Kidney (tissue), 14 donors: Measurements from ENCODE around the gene NRGN. TPM values are rescaled to one million over a fixed set of nuclear protein-coding genes. Genes with fewer than 3 reads are reported as not detected.
A peak's percentile ranks its signal among the peaks of the same experiment; 100 is the strongest.

Experiments used
- DNase-seq, 5 donors: peaks; one replicate each; pipeline ENCODE4 v3.0.0-alpha.2; 2013 to 2020
- FAIRE-seq: peaks from 2 replicates; lab custom pipeline; 2012; peaks lifted over from hg19 to GRCh38; lab: Jason Lieb, UNC
- H3K27ac ChIP-seq, 2 donors: one replicate each; pipeline ENCODE4 v1.7.0; 2013; ENCODE audit warnings: low read depth in 2 of 2, low read length in 2 of 2, inconsistent platforms in 1 of 2
- H3K27me3 ChIP-seq: one replicate; pipeline ENCODE4 v1.7.1; 2013; ENCODE audit warnings: low read length, inconsistent platforms; ENCODE audit not compliant: control insufficient read depth, insufficient read depth
- H3K36me3 ChIP-seq, 3 donors: one replicate each; pipeline versions ENCODE4 v1.7.0 to v1.7.1; 2013; ENCODE audit warnings: low read length in 3 of 3, control low read depth in 1 of 3, inconsistent platforms in 1 of 3; ENCODE audit not compliant: insufficient read depth in 3 of 3, control insufficient read depth in 2 of 3
- H3K4me1 ChIP-seq, 3 donors: one replicate each; pipeline versions ENCODE4 v1.7.0 to v1.7.1; 2013; ENCODE audit warnings: low read length in 3 of 3, inconsistent platforms in 1 of 3, low read depth in 1 of 3; ENCODE audit not compliant: control insufficient read depth in 2 of 3, insufficient read depth in 2 of 3
- H3K4me3 ChIP-seq, 3 donors: one replicate each; pipeline versions ENCODE4 v1.7.0 to v1.8.1; 2013; ENCODE audit warnings: low read length in 3 of 3, control low read depth in 1 of 3, inconsistent platforms in 1 of 3
- H3K9ac ChIP-seq, 3 donors: one replicate each; pipeline versions ENCODE4 v1.7.0 to v1.7.1; 2013; ENCODE audit warnings: low read length in 3 of 3, control low read depth in 1 of 3, inconsistent platforms in 1 of 3
- H3K9me3 ChIP-seq, 3 donors: one replicate each; pipeline versions ENCODE4 v1.7.0 to v1.7.1; 2013; ENCODE audit warnings: low read length in 3 of 3, control low read depth in 1 of 3, inconsistent platforms in 1 of 3; ENCODE audit not compliant: control insufficient read depth in 2 of 3, insufficient read depth in 1 of 3
- CTCF ChIP-seq: IDR thresholded peaks from 3 replicates; pipeline ENCODE4 v1.5.1; 2012; ENCODE audit warnings: mild to moderate bottlenecking, moderate library complexity, borderline replicate concordance; ENCODE audit not compliant: insufficient read depth; ENCODE audit errors: extremely low read depth
- intact Hi-C: fragments of 100-400 bp; cut with DNase I; formaldehyde crosslinking; loops from one replicate; pipeline ENCODE4 v1.11.1; 2022
- polyA plus RNA-seq: library from polyadenylated mRNA; stranded (reverse); fragments of 350-450 nt; fragmentation: Illumina TruSeq; extraction: RNeasy Lipid Tissue Mini Kit (QIAGEN cat#74804); gene quantifications from one replicate; pipeline ENCODE4 v1.2.3, GENCODE V29; 2014; ENCODE audit warnings: low read depth, low replicate concordance; ENCODE audit not compliant: insufficient read depth
- total RNA-seq: library from RNA; stranded (reverse); fragmentation: NEBNext Ultra II Directional; extraction: Animal tissue kit (Norgen Biotek cat#: 25700); gene quantifications from one replicate; pipeline ENCODE4 v1.2.1, GENCODE V29; 2021
- donor health status: control.
- donor health status: control.
- donor health status: control.
- donor health status: control.
- donor health status: control.
- donor health status: DM: yes; HTN: yes; CAD: no.
- donor health status: Normal renal cell carcinoma (clear cell type).

NRGN gene
- total and polyA plus RNA-seq, 2 donors from 2014 or later: 17.9 to 55.9 TPM

GRCh38 chr11:124745270-124745834 is 5.6 kb downstream of the NRGN start:
- peak overlapping the region in 1 of 3 donors; percentile 63 for H3K4me3 ChIP-seq
- no peak overlapping the region for H3K27ac ChIP-seq
- DNase-seq (peak in 3 of 5 donors; percentile 14 to 78 (median 52)), FAIRE-seq (no peak)
- TF ChIP-seq CTCF: no peak
- peaks cover 56% of the 10 kb centered on the region for H3K27me3 ChIP-seq
- no peaks in the 10 kb centered on the region for H3K9me3 ChIP-seq
- intact Hi-C loops: no loop called here
- peaks cover 0 to 20% (median 2%) of the 10 kb centered on the region in 3 donors for H3K4me1 ChIP-seq
- H3K9ac ChIP-seq: no peak overlapping the region
- no peaks in the 10 kb centered on the region for H3K36me3 ChIP-seq

- H3K4me3 ChIP-seq: peak overlapping the region; percentile 52 to 85 (median 63)
- H3K27ac ChIP-seq: peak overlapping the region; percentile 64 to 76
- TF ChIP-seq CTCF: no peak
- H3K36me3 ChIP-seq: no peaks in the 10 kb centered on the region
- FAIRE-seq (no peak), DNase-seq (peak in 4 of 5 donors; percentile 38 to 85 (median 64))
- H3K9ac ChIP-seq: peak overlapping the region; percentile 10 to 43 (median 40)
- peaks cover 55% of the 10 kb centered on the region for H3K27me3 ChIP-seq
- H3K9me3 ChIP-seq: no peaks in the 10 kb centered on the region
- intact Hi-C loops: no loop called here
- H3K4me1 ChIP-seq: peaks cover 0 to 18% (median 0%) of the 10 kb centered on the region in 3 donors
Measured at GRCh38 chr11:124745835-124746620, 6.3 kb downstream of the NRGN start.

- intact Hi-C loops: no loop called here
- peak overlapping the region; percentile 64 to 76 for H3K27ac ChIP-seq
- no peaks in the 10 kb centered on the region for H3K36me3 ChIP-seq
- peak overlapping the region; percentile 52 to 85 (median 63) for H3K4me3 ChIP-seq
- peak overlapping the region; percentile 40 to 51 (median 43) for H3K9ac ChIP-seq
- peak; percentile 62 for TF ChIP-seq CTCF
- peak; percentile 77 to 93 (median 83) for DNase-seq
- H3K4me1 ChIP-seq: peaks cover 0 to 18% (median 0%) of the 10 kb centered on the region in 3 donors
- no peaks in the 10 kb centered on the region for H3K9me3 ChIP-seq
- no peak for FAIRE-seq
- peaks cover 55% of the 10 kb centered on the region for H3K27me3 ChIP-seq
Measured at GRCh38 chr11:124746621-124747243, 7.0 kb downstream of the NRGN start.
